ENCODE results near the gene FAM89A.

DNA sequence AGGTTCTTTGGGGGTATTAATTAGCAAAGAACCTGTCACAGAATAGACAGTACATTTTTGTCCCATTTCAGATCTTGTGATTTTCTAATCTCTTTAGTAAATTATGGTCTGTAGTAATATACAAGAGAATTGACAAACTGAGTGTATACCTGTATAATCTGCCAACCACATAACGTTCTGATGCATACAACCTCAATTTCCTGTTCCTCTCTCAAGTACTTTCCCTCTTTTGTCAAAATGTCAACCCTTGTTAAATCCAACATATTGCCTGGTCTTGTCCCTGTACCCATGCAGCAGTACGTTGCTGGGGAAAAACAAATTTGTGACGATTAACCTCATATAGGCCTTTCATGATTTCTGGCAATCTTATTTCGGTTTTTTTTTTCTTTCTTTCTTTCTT, 60.1 kb downstream of the FAM89A start:
- TF ChIP-seq, protein P1, sequence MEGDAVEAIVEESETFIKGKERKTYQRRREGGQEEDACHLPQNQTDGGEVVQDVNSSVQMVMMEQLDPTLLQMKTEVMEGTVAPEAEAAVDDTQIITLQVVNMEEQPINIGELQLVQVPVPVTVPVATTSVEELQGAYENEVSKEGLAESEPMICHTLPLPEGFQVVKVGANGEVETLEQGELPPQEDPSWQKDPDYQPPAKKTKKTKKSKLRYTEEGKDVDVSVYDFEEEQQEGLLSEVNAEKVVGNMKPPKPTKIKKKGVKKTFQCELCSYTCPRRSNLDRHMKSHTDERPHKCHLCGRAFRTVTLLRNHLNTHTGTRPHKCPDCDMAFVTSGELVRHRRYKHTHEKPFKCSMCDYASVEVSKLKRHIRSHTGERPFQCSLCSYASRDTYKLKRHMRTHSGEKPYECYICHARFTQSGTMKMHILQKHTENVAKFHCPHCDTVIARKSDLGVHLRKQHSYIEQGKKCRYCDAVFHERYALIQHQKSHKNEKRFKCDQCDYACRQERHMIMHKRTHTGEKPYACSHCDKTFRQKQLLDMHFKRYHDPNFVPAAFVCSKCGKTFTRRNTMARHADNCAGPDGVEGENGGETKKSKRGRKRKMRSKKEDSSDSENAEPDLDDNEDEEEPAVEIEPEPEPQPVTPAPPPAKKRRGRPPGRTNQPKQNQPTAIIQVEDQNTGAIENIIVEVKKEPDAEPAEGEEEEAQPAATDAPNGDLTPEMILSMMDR (IDR thresholded peaks at IDR 0.05; ENCODE audit: insufficient read depth, low read depth, low read length) = no peak
- no peak for TF ChIP-seq EZH2 (IDR thresholded peaks at IDR 0.05; ENCODE audit: insufficient read depth, low read length)

Measured in astrocyte (in vitro differentiated cells and primary cell).